ENCODE results near the gene DEFB113. TPM values are rescaled to one million over a fixed set of nuclear protein-coding genes. Genes with fewer than 3 reads are reported as not detected.

DEFB113 gene
- polyA plus RNA-seq, 2 of the 4 experiments (the other 2 are of a cell fraction) = not detected

GRCh38 chr6:49958180-49958579 is 11.2 kb downstream of the DEFB113 start:
- DNase-seq (ENCODE audit: low read depth in 1 of 2, low spot score in 1 of 2) (no peak), FAIRE-seq (no peak), ATAC-seq (no peak)
- TF ChIP-seq KDM5A (IDR thresholded peaks at IDR 0.05) = no peak
- TF ChIP-seq MYC (IDR thresholded peaks at IDR 0.05; ENCODE audit: borderline replicate concordance, low read length) = no peak
- ChIA-PET CTCF (no interaction called here), POLR2A (no interaction called here)
- Histone ChIP-seq H3K4me2 (no peak overlapping the region), H3K9me3 (no peaks in the 10 kb centered on the region), H3K4me3 (no peak overlapping the region), H3K4me1 (no peaks in the 10 kb centered on the region), H3K27ac (no peak overlapping the region)
- WGBS (ENCODE audit: missing lambda C conversion rate) = 0% methylated on average over 1 of the region's 1 CpG

- H3K9me3 ChIP-seq = no peaks in the 10 kb centered on the region
- ChIA-PET POLR2A (no interaction called here), CTCF (no interaction called here)
- no peak for TF ChIP-seq KDM1A (IDR thresholded peaks at IDR 0.05; ENCODE audit: low read depth)
- no peak for TF ChIP-seq TP53 (CRISPR knock-in tag; IDR thresholded peaks at IDR 0.05)
- no peak for TF ChIP-seq JUNB (IDR thresholded peaks at IDR 0.05)
- no peak for TF ChIP-seq HMGXB4 (CRISPR knock-in tag; IDR thresholded peaks at IDR 0.05; ENCODE audit: borderline replicate concordance)
- no peak for TF ChIP-seq KDM5A (IDR thresholded peaks at IDR 0.05)
- no peak for TF ChIP-seq NFE2L2 (conservative IDR thresholded peaks at IDR 0.05; ENCODE audit: low read length)
- no peak for TF ChIP-seq ATOH8 (CRISPR knock-in tag; IDR thresholded peaks at IDR 0.05; ENCODE audit: low read depth)
- TF ChIP-seq SREBF2 (IDR thresholded peaks at IDR 0.05) = no peak
- H3K4me3 ChIP-seq = no peak overlapping the region
- ATAC-seq = no peak
- DNase-seq (ENCODE audit: low read depth in 1 of 2, low spot score in 1 of 2) = no peak
- no peak overlapping the region for H3K27ac ChIP-seq
- H3K4me1 ChIP-seq = no peaks in the 10 kb centered on the region
- FAIRE-seq = no peak
- no peak overlapping the region for H3K4me2 ChIP-seq
Observed at GRCh38 chr6:49955847-49956246, 13.6 kb downstream of the DEFB113 start.

- FAIRE-seq = no peak
- DNase-seq (ENCODE audit: low read depth in 1 of 2, low spot score in 1 of 2) = no peak
- no peak for ATAC-seq
- H3K9me3 ChIP-seq = no peaks in the 10 kb centered on the region
- H3K4me1 ChIP-seq = no peaks in the 10 kb centered on the region
- 9% methylated on average over 2 of the region's 2 CpGs for WGBS (ENCODE audit: missing lambda C conversion rate)
- TF ChIP-seq JUN (IDR thresholded peaks at IDR 0.05) = no peak
- TF ChIP-seq USF2 (IDR thresholded peaks at IDR 0.05) = no peak
- TF ChIP-seq RFX5 (IDR thresholded peaks at IDR 0.05) = no peak
- TF ChIP-seq HDAC2 (IDR thresholded peaks at IDR 0.05) = no peak
- no peak overlapping the region for H3K27ac ChIP-seq
- CTCF ChIA-PET = no interaction called here
- no peak overlapping the region for H3K4me3 ChIP-seq
- POLR2A ChIA-PET = no interaction called here
- no peak overlapping the region for H3K4me2 ChIP-seq
Observed at GRCh38 chr6:49951926-49952325, 17.5 kb downstream of the DEFB113 start.

- ATAC-seq (no peak), FAIRE-seq (no peak), DNase-seq (ENCODE audit: low read depth in 1 of 2, low spot score in 1 of 2) (no peak)
- H3K27ac ChIP-seq = no peak overlapping the region
- ChIA-PET POLR2A (no interaction called here), CTCF (no interaction called here)
- H3K9me3 ChIP-seq = no peaks in the 10 kb centered on the region
- 88% methylated on average over 2 of the region's 2 CpGs for WGBS (ENCODE audit: missing lambda C conversion rate)
- no peak overlapping the region for H3K4me3 ChIP-seq
- no peaks in the 10 kb centered on the region for H3K4me1 ChIP-seq
- H3K4me2 ChIP-seq = no peak overlapping the region
- TF ChIP-seq TP53 (CRISPR knock-in tag; IDR thresholded peaks at IDR 0.05) (no peak), PHF8 (IDR thresholded peaks at IDR 0.05; ENCODE audit: borderline replicate concordance, low read depth) (no peak), SREBF2 (IDR thresholded peaks at IDR 0.05) (no peak), CTCF (IDR thresholded peaks at IDR 0.05) (no peak), NPAS2 (CRISPR knock-in tag; IDR thresholded peaks at IDR 0.05; ENCODE audit: borderline replicate concordance) (no peak), MYC (IDR thresholded peaks at IDR 0.05; ENCODE audit: borderline replicate concordance, low read length) (no peak), FOSB (CRISPR knock-in tag; IDR thresholded peaks at IDR 0.05) (no peak), POLR2A (IDR thresholded peaks at IDR 0.05; ENCODE audit: low read length) (no peak), ELK1 (IDR thresholded peaks at IDR 0.05; ENCODE audit: low read depth, low read length) (no peak)
Observed at GRCh38 chr6:49950415-49950751, 19.0 kb downstream of the DEFB113 start.
